ENCODE measurements around the gene SPATC1L.

DNA sequence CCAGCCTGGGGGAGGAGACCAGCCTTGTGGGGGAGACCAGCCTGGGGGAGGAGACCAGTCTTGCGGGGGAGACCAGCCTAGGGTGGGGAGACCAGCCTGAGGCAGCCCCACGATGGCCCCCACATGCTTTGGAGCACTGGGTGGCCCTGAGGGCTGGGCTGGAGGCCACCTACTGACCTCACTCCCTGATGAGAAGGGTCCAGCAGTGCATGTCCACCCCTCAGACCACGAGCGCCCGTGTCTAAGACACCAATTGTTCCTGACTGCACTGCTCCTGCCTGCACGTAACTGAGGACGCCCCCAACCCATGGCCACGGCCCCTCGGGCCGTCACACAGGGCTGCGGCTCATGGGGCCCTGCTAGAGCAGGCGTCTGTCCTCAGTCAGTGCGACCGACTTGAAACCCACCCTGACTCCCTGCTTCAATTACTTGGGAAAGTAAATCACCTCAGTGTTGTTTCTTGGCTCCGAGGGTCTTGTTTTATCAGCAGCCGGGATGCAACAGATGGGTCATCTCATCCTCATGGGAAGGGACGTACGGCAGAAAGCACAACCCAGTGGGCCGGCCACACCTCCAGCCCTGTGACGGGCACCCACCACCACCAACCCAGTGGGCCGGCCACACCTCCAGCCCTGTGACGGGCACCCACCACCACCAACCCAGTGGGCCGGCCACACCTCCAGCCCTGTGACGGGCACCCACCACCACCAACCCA, at the start of gene SPATC1L:
- no peak for TF ChIP-seq ZFP3 (CRISPR knock-in tag; IDR thresholded peaks at IDR 0.05)
- TF ChIP-seq TCF4 (CRISPR knock-in tag; IDR thresholded peaks at IDR 0.05; ENCODE audit: borderline replicate concordance): no peak
- TF ChIP-seq, protein P1, sequence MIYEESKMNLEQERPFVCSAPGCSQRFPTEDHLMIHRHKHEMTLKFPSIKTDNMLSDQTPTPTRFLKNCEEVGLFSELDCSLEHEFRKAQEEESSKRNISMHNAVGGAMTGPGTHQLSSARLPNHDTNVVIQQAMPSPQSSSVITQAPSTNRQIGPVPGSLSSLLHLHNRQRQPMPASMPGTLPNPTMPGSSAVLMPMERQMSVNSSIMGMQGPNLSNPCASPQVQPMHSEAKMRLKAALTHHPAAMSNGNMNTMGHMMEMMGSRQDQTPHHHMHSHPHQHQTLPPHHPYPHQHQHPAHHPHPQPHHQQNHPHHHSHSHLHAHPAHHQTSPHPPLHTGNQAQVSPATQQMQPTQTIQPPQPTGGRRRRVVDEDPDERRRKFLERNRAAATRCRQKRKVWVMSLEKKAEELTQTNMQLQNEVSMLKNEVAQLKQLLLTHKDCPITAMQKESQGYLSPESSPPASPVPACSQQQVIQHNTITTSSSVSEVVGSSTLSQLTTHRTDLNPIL (CRISPR knock-in tag; IDR thresholded peaks at IDR 0.05; ENCODE audit: low read depth): no peak
- TF ChIP-seq ISL1 (CRISPR knock-in tag; IDR thresholded peaks at IDR 0.05): no peak
- TF ChIP-seq BACH2 (CRISPR knock-in tag; IDR thresholded peaks at IDR 0.05; ENCODE audit: borderline replicate concordance): no peak
- no peak for TF ChIP-seq ZNF8 (CRISPR knock-in tag; IDR thresholded peaks at IDR 0.05)
- no peak for TF ChIP-seq PPARA (CRISPR knock-in tag; IDR thresholded peaks at IDR 0.05; ENCODE audit: borderline replicate concordance)
- no peak for TF ChIP-seq GLIS3 (CRISPR knock-in tag; IDR thresholded peaks at IDR 0.05)
- TF ChIP-seq OSR1 (CRISPR knock-in tag; IDR thresholded peaks at IDR 0.05): no peak
- no peak for TF ChIP-seq ARNTL (CRISPR knock-in tag; IDR thresholded peaks at IDR 0.05; ENCODE audit: borderline replicate concordance, low read depth)
- TF ChIP-seq PATZ1 (CRISPR knock-in tag; IDR thresholded peaks at IDR 0.05; ENCODE audit: borderline replicate concordance): no peak
- TF ChIP-seq, protein P2, sequence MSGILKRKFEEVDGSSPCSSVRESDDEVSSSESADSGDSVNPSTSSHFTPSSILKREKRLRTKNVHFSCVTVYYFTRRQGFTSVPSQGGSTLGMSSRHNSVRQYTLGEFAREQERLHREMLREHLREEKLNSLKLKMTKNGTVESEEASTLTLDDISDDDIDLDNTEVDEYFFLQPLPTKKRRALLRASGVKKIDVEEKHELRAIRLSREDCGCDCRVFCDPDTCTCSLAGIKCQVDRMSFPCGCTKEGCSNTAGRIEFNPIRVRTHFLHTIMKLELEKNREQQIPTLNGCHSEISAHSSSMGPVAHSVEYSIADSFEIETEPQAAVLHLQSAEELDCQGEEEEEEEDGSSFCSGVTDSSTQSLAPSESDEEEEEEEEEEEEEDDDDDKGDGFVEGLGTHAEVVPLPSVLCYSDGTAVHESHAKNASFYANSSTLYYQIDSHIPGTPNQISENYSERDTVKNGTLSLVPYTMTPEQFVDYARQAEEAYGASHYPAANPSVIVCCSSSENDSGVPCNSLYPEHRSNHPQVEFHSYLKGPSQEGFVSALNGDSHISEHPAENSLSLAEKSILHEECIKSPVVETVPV (CRISPR knock-in tag; IDR thresholded peaks at IDR 0.05): no peak
